HCT116 (cell line): ENCODE results near the gene IAH1.

Experiments
- CTCF ChIP-seq, 3 experiments: fragments of 200-600 bp in 1 of 3; sonication (generic) in 1 of 3; IDR thresholded peaks in 2 of 3; conservative IDR thresholded peaks in 1 of 3; 2 replicates each; pipeline ENCODE4 v1.5.1; 2012 to 2017; ENCODE audit warnings: low read depth in 2 of 3, low read length in 2 of 3, antibody characterized with exemption in 1 of 3, borderline replicate concordance in 1 of 3, control low read depth in 1 of 3, mild to moderate bottlenecking in 1 of 3, mixed read lengths in 1 of 3, mixed run types in 1 of 3, moderate library complexity in 1 of 3; ENCODE audit not compliant: insufficient read depth in 1 of 3
- EZH2 ChIP-seq: fragments of 200-600 bp; sonication (generic); IDR thresholded peaks from 2 replicates; pipeline ENCODE4 v1.6.1; 2017; ENCODE audit warnings: antibody characterized with exemption, mixed run types
- EZH2phosphoT487 ChIP-seq: fragments of 200-600 bp; IDR thresholded peaks from 2 replicates; pipeline ENCODE4 v1.6.1; 2018; ENCODE audit warnings: antibody characterized with exemption, borderline replicate concordance
- MAX ChIP-seq: IDR thresholded peaks from 2 replicates; pipeline ENCODE4 v1.6.1; 2012
- POLR2A ChIP-seq: IDR thresholded peaks from 2 replicates; pipeline ENCODE4 v1.7.0; 2011; ENCODE audit warnings: borderline replicate concordance; ENCODE audit not compliant: insufficient read depth, insufficient read length; ENCODE audit errors: extremely low read depth
- POLR2AphosphoS5 ChIP-seq: IDR thresholded peaks from 2 replicates; pipeline ENCODE4 v1.6.1; 2011; ENCODE audit warnings: mild to moderate bottlenecking, low read depth, low read length, moderate library complexity
- REST ChIP-seq: IDR thresholded peaks from 2 replicates; pipeline ENCODE4 v1.6.1; 2012; ENCODE audit warnings: low read depth
- SIN3A ChIP-seq: IDR thresholded peaks from 2 replicates; pipeline ENCODE4 v1.6.1; 2012; ENCODE audit warnings: low read depth
- TCF7L2 ChIP-seq: IDR thresholded peaks from 2 replicates; pipeline ENCODE4 v1.7.0; 2011; ENCODE audit warnings: borderline replicate concordance, inconsistent platforms; ENCODE audit not compliant: insufficient read depth, insufficient read length; ENCODE audit errors: extremely low read depth
- YY1 ChIP-seq: IDR thresholded peaks from 2 replicates; pipeline ENCODE4 v1.6.1; 2011; ENCODE audit warnings: low read length, low read depth, moderate library complexity, mild to moderate bottlenecking; ENCODE audit not compliant: insufficient replicate concordance; ENCODE audit errors: extremely low read depth
- ZBTB33 ChIP-seq: IDR thresholded peaks from 2 replicates; pipeline ENCODE4 v1.6.1; 2011; ENCODE audit warnings: mild to moderate bottlenecking, low read length, moderate library complexity; ENCODE audit not compliant: insufficient replicate concordance; ENCODE audit errors: extremely low read depth
- ZFX ChIP-seq: fragments of 450-650 bp; IDR thresholded peaks from 2 replicates; pipeline ENCODE4 v1.6.1; 2017

GRCh38 chr2:9497017-9497416 lies 22.7 kb downstream of the IAH1 start:
- TF ChIP-seq CTCF (IDR thresholded peaks at IDR 0.05 in 2 of 3, conservative IDR thresholded peaks at IDR 0.05 in 1 of 3; ENCODE audit: borderline replicate concordance in 1 of 3, insufficient read depth in 1 of 3, low read depth in 2 of 3, low read length in 2 of 3) (no peak), YY1 (no peak), POLR2AphosphoS5 (no peak), EZH2 (no peak), MAX (no peak), POLR2A (no peak), EZH2phosphoT487 (no peak), TCF7L2 (no peak), ZBTB33 (no peak), REST (no peak), SIN3A (no peak), ZFX (no peak)
